Endothelial cell (in vitro differentiated cells): Measurements from ENCODE around the gene CLDN22. TPM values are rescaled to one million over a fixed set of nuclear protein-coding genes. Genes with fewer than 3 reads are reported as not detected.

Source experiments
- DNase-seq: peaks from one replicate; pipeline ENCODE4 v3.0.0; 2021; ENCODE audit warnings: low spot score
- H3K27ac Mint-ChIP-seq: one replicate; pipeline ENCODE4 v1.8.0; 2021; ENCODE audit warnings: mixed read lengths, inconsistent platforms; ENCODE audit not compliant: unreplicated experiment
- H3K27me3 Mint-ChIP-seq: one replicate; pipeline ENCODE4 v1.8.0; 2021; ENCODE audit warnings: mild to moderate bottlenecking, moderate library complexity, mixed read lengths, inconsistent platforms; ENCODE audit not compliant: unreplicated experiment
- H3K36me3 Mint-ChIP-seq: one replicate; pipeline ENCODE4 v1.8.0; 2021; ENCODE audit warnings: mild to moderate bottlenecking, low read depth, mixed read lengths, inconsistent platforms; ENCODE audit not compliant: unreplicated experiment
- H3K4me1 Mint-ChIP-seq: one replicate; pipeline ENCODE4 v1.8.0; 2021; ENCODE audit warnings: mild to moderate bottlenecking, mixed read lengths, inconsistent platforms; ENCODE audit not compliant: unreplicated experiment
- H3K4me3 Mint-ChIP-seq: one replicate; pipeline ENCODE4 v1.8.0; 2021; ENCODE audit warnings: mild to moderate bottlenecking, mixed read lengths, inconsistent platforms; ENCODE audit not compliant: unreplicated experiment
- H3K9me3 Mint-ChIP-seq: one replicate; pipeline ENCODE4 v1.8.0; 2021; ENCODE audit warnings: mixed read lengths, inconsistent platforms; ENCODE audit not compliant: unreplicated experiment
- total RNA-seq: library from RNA; stranded (reverse); fragmentation: NEBNext Ultra II Directional; extraction: Animal tissue kit (Norgen Biotek cat#: 25700); gene quantifications from one replicate; pipeline ENCODE4 v1.2.1, GENCODE V29; 2021; ENCODE audit not compliant: unreplicated experiment
- TF ChIP-seq, protein P1 (sequence below): fragments of 200-600 bp; sonication (generic); IDR thresholded peaks from one replicate; pipeline ENCODE4 v1.5.0; 2021; ENCODE audit warnings: antibody characterized with exemption; ENCODE audit not compliant: unreplicated experiment

CLDN22 gene
- total RNA-seq, 1 donor from 2014 or later, result not detected

- H3K9me3 Mint-ChIP-seq, result no peaks in the 10 kb centered on the region
- H3K4me1 Mint-ChIP-seq, result peaks cover 15% of the 10 kb centered on the region
- TF ChIP-seq, protein P1, sequence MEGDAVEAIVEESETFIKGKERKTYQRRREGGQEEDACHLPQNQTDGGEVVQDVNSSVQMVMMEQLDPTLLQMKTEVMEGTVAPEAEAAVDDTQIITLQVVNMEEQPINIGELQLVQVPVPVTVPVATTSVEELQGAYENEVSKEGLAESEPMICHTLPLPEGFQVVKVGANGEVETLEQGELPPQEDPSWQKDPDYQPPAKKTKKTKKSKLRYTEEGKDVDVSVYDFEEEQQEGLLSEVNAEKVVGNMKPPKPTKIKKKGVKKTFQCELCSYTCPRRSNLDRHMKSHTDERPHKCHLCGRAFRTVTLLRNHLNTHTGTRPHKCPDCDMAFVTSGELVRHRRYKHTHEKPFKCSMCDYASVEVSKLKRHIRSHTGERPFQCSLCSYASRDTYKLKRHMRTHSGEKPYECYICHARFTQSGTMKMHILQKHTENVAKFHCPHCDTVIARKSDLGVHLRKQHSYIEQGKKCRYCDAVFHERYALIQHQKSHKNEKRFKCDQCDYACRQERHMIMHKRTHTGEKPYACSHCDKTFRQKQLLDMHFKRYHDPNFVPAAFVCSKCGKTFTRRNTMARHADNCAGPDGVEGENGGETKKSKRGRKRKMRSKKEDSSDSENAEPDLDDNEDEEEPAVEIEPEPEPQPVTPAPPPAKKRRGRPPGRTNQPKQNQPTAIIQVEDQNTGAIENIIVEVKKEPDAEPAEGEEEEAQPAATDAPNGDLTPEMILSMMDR, result no peak
- no peak for DNase-seq
- peaks cover 4% of the 10 kb centered on the region for H3K27me3 Mint-ChIP-seq
- H3K4me3 Mint-ChIP-seq, result no peak overlapping the region
- H3K27ac Mint-ChIP-seq, result no peak overlapping the region
- H3K36me3 Mint-ChIP-seq, result peaks cover 16% of the 10 kb centered on the region
Measured at GRCh38 chr4:183323295-183323694, 3.2 kb upstream of the CLDN22 start.

GRCh38 chr4:183322326-183322725 lies 2.2 kb upstream of the CLDN22 start, which contains the start of gene CLDN24:
Gene CLDN24 (minus strand): TSS chr4:183322426. CDS start chr4:183322426, 0 bp downstream.
- H3K27ac Mint-ChIP-seq, result no peak within 1 kb of the TSS
- H3K27me3 Mint-ChIP-seq, result peaks cover 4% of the 10 kb centered on the region
- TF ChIP-seq, protein P1, result no peak
- H3K9me3 Mint-ChIP-seq, result no peaks in the 10 kb centered on the region
- H3K36me3 Mint-ChIP-seq, result peaks cover 16% of the 10 kb centered on the region
- H3K4me1 Mint-ChIP-seq, result peaks cover 15% of the 10 kb centered on the region
- no peak for DNase-seq
- H3K4me3 Mint-ChIP-seq, result no peak within 1 kb of the TSS

DNA sequence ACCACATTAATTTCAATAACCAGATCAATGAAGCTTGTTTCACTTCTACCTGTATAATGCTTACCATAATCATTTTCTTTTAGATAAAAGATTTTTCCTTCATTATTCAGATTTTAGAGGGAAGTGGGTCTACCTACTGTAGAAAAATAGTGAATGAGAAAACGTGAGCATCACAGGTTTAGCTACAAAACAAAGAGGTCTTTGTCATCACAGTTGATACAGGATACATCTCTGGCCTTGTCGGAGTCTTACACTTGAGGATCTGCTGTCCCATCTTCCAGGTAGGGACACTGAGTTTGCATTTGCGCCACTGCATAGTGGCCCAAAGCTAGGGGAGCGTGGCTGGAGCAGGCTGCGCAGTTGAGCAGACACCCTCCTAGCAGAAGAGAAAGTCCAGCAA lies 1.4 kb upstream of the CLDN22 start:
- Mint-ChIP-seq H3K36me3 (peaks cover 13% of the 10 kb centered on the region), H3K4me1 (peaks cover 15% of the 10 kb centered on the region), H3K27me3 (peaks cover 5% of the 10 kb centered on the region), H3K9me3 (no peaks in the 10 kb centered on the region), H3K27ac (no peak overlapping the region), H3K4me3 (no peak overlapping the region)
- TF ChIP-seq, protein P1, result no peak
- no peak for DNase-seq

- peaks cover 8% of the 10 kb centered on the region for H3K27me3 Mint-ChIP-seq
- H3K4me1 Mint-ChIP-seq, result peaks cover 15% of the 10 kb centered on the region
- H3K27ac Mint-ChIP-seq, result no peak overlapping the region
- no peak overlapping the region for H3K4me3 Mint-ChIP-seq
- TF ChIP-seq, protein P1, result no peak
- H3K36me3 Mint-ChIP-seq, result peaks cover 9% of the 10 kb centered on the region
- no peak for DNase-seq
- no peaks in the 10 kb centered on the region for H3K9me3 Mint-ChIP-seq
Measured at GRCh38 chr4:183321079-183321478, 1.0 kb upstream of the CLDN22 start.

- Mint-ChIP-seq H3K27ac (no peak overlapping the region), H3K27me3 (peaks cover 11% of the 10 kb centered on the region), H3K36me3 (peaks cover 13% of the 10 kb centered on the region), H3K4me1 (peaks cover 17% of the 10 kb centered on the region), H3K4me3 (no peak overlapping the region), H3K9me3 (no peaks in the 10 kb centered on the region)
- TF ChIP-seq, protein P1, result no peak
- DNase-seq, result no peak
Measured at GRCh38 chr4:183318656-183319055, 1.4 kb downstream of the CLDN22 start.
